SK-N-SH (cell line): ENCODE results near the gene PTPRJ.

Source experiments
- CTCF ChIP-seq: fragments of 200-600 bp; sonication (generic); IDR thresholded peaks from 2 replicates; pipeline ENCODE4 v1.6.1; 2017; ENCODE audit warnings: antibody characterized with exemption, mild to moderate bottlenecking, moderate library complexity
- EZH2phosphoT487 ChIP-seq: fragments of 200-600 bp; sonication (generic); IDR thresholded peaks from 2 replicates; pipeline ENCODE4 v1.6.1; 2017; ENCODE audit warnings: low read depth, mixed run types, mild to moderate bottlenecking, antibody characterized with exemption, moderate library complexity, borderline replicate concordance
- MXI1 ChIP-seq: IDR thresholded peaks from 2 replicates; pipeline ENCODE4 v1.6.1; 2012; ENCODE audit warnings: mild to moderate bottlenecking, low read depth, low read length, improper control_type of control experiment
- NFIC ChIP-seq: IDR thresholded peaks from 2 replicates; pipeline ENCODE4 v1.4.0; 2012; ENCODE audit warnings: borderline replicate concordance
- POLR2AphosphoS5 ChIP-seq: IDR thresholded peaks from 2 replicates; pipeline ENCODE4 v1.6.1; 2012; ENCODE audit warnings: low read depth, low read length
- RAD21 ChIP-seq: IDR thresholded peaks from 2 replicates; pipeline ENCODE4 v1.6.1; 2012; ENCODE audit warnings: mild to moderate bottlenecking, low read length
- RCOR1 ChIP-seq: fragments of 150-350 bp; IDR thresholded peaks from 2 replicates; pipeline ENCODE4 v1.6.1; 2017; ENCODE audit warnings: antibody characterized with exemption, low read length
- YY1 ChIP-seq: IDR thresholded peaks from 2 replicates; pipeline ENCODE4 v1.4.0; 2012; ENCODE audit warnings: low read depth, mild to moderate bottlenecking
- TF ChIP-seq, protein P1 (sequence below): IDR thresholded peaks from 2 replicates; pipeline ENCODE4 v1.4.0; 2012; ENCODE audit warnings: low read depth
- TF ChIP-seq, protein P2 (sequence below): IDR thresholded peaks from 2 replicates; pipeline ENCODE4 v1.6.1; 2012; ENCODE audit warnings: mild to moderate bottlenecking, low read depth, low read length, moderate library complexity

DNA sequence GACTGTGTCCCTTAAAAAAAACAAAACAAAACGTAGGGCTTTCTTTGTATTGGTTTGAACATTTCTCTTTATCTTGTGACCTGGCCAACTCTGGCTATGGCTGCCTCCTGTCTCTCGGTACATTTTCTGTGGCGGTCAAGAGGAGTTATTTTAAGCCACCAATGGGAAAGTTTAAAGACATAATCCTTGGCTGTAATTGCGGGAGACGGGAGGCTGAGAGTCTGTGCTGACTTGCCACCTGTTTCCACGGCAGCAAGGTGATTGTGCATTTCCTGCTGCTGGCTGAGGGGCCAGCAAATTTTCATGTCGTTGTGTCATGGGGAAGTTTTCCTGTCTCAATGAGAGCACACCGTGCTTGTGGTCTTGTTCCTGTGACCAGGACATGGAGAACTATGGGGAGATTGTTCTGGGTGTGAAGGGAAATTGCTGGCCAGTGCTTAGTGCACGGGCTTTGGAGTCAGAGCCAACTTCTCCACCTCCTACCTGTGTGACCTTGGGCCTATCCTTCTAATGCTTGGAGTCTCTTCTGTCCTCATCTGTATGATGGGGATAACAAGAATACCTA, 11.0 kb downstream of the PTPRJ start:
- TF ChIP-seq, protein P1, sequence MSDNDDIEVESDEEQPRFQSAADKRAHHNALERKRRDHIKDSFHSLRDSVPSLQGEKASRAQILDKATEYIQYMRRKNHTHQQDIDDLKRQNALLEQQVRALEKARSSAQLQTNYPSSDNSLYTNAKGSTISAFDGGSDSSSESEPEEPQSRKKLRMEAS = no peak
- TF ChIP-seq CTCF (no peak), NFIC (no peak), MXI1 (no peak), POLR2AphosphoS5 (no peak), RCOR1 (no peak), EZH2phosphoT487 (no peak), YY1 (no peak), RAD21 (no peak)
- TF ChIP-seq, protein P2, sequence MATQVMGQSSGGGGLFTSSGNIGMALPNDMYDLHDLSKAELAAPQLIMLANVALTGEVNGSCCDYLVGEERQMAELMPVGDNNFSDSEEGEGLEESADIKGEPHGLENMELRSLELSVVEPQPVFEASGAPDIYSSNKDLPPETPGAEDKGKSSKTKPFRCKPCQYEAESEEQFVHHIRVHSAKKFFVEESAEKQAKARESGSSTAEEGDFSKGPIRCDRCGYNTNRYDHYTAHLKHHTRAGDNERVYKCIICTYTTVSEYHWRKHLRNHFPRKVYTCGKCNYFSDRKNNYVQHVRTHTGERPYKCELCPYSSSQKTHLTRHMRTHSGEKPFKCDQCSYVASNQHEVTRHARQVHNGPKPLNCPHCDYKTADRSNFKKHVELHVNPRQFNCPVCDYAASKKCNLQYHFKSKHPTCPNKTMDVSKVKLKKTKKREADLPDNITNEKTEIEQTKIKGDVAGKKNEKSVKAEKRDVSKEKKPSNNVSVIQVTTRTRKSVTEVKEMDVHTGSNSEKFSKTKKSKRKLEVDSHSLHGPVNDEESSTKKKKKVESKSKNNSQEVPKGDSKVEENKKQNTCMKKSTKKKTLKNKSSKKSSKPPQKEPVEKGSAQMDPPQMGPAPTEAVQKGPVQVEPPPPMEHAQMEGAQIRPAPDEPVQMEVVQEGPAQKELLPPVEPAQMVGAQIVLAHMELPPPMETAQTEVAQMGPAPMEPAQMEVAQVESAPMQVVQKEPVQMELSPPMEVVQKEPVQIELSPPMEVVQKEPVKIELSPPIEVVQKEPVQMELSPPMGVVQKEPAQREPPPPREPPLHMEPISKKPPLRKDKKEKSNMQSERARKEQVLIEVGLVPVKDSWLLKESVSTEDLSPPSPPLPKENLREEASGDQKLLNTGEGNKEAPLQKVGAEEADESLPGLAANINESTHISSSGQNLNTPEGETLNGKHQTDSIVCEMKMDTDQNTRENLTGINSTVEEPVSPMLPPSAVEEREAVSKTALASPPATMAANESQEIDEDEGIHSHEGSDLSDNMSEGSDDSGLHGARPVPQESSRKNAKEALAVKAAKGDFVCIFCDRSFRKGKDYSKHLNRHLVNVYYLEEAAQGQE = no peak
